Activated gamma-delta T cell treated with anti-CD3 and anti-CD28 coated beads, Interleukin-2, amount 50 U/mL, for 16 hours (primary cell): ENCODE measurements around the gene RPL12.
A peak's percentile ranks its signal among the peaks of the same experiment; 100 is the strongest.

Experiments
- DNase-seq: peaks from one replicate; pipeline ENCODE4 v3.0.0-alpha.2; 2020; ENCODE audit warnings: low read depth

Gene RPL12

GRCh38 chr9:127438394-127438793 is 12.8 kb downstream of the RPL12 start:
- DNase-seq, result no peak

- no peak for DNase-seq
Observed at GRCh38 chr9:127437497-127438264, 13.5 kb downstream of the RPL12 start.

GRCh38 chr9:127430415-127430814 is 20.8 kb downstream of the RPL12 start:
- no peak for DNase-seq

- DNase-seq, result no peak
Observed at GRCh38 chr9:127428348-127428747, 22.9 kb downstream of the RPL12 start.

- DNase-seq, result no peak
Observed at GRCh38 chr9:127426756-127427155, 24.4 kb downstream of the RPL12 start.

DNA sequence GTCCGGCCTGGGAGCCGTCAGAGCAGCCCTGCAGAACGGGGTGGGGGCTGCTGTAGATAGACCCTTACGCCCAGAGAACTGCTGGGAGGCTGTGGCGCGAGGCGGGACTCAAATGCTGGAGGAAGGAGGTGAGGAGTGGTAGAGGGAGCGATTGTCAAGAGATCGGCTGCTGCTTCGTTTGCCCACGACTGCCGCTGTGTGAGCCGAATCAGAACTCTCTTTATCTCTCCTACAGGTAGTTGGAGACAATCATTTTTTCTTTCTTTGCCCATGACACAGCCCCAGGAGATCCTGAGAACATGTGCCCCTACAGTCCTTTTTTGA is 26.6 kb downstream of the RPL12 start:
- no peak for DNase-seq

- DNase-seq, result peak; percentile 87
Observed at GRCh38 chr9:127423934-127424675, 27.1 kb downstream of the RPL12 start, which contains the start of gene ZNF79. Gene ZNF79 (plus strand): TSS chr9:127424382. CDS start chr9:127424788, 406 bp downstream.

- DNase-seq, result no peak
Observed at GRCh38 chr9:127423476-127423933, 27.7 kb downstream of the RPL12 start.

DNA sequence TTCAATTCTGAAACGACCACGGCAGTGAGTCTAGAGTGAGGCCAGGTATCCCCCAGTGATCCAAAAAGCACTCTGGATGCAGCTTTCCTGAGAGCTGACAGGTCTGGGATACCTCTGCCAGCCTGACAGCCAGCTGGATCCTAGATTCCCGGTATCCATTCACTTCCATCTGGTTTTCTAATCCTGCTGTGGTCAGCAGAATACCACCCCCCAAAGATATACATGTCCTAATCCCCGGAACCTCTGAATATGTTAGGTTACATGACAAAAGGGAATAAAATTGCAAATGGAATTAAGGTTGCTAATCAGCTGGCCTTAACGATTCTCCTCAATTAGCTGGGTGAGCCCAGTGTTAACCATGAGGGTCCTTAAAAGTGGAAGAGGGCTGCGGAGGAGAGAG is 28.4 kb downstream of the RPL12 start:
- DNase-seq, result no peak

DNA sequence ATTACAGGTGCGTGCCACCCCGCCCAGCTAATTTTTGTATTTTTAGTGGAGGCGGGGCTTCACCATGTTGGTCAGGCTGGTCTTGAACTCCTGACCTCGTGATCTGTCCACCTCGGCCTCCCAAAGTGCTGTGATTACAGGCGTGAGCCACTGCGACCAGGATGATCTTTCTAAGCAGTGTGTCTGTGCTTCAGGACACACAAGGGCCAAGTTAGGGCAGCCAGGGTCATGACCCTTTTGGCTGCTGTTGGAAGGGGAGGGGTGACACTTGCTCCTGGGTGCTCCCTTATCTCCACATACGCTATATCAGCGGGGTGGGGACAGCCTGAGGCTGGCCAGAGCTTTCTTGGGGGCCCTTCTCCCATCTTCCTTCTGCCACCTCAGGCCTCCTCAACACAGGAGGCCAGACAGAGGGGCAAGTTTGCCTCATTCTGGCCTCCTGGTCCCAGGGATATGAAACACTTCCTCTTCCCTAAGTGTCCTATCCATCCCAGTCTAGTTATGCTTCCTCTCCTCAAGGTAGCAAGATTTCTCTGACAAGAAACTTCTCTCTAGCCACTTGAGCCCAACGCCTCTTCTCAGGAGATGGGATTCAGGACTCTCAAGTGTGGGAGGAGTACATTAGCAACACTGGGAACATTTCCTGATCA is 28.9 kb downstream of the RPL12 start:
- no peak for DNase-seq

DNA sequence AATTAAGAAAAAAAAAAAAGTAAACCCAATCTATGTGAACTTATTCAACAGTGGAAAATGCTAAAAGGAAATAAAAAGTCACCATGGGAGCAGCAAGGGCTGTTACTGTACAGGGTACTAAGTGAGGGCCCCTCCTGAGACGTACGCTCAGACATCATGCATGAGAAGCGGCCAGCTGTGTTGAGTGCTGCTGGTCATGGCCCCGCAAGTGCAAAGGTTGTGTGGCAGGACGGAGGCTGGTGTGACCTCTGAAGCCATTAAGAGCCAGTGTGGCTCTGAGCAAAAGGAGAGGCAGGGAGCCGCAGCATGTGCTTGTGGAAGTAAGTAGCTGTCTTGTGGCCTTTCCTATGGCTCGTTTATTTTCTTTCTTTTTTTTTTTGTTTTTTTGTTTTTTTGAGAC is 30.1 kb downstream of the RPL12 start:
- DNase-seq, result no peak

DNA sequence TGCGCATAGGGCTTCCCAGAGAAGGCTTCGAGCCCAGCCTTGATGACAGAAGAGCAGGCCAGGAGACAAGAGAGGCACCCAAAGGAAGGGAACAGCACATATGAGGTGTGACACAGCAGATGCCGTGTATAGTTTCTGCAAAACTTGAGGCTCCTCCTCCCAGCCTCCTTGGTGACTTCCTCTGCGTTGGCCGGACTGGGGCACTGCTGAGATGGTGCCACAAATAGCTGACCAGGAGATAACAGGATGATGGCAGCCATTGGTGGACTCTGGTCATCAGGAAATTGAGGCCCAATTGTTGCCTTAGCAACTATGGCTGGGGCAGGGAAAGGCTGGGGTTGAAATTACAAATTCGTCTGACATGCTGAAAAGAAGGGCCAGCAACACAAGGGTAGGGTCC is 31.9 kb downstream of the RPL12 start:
- DNase-seq, result no peak

GRCh38 chr9:127418037-127418471 is 33.2 kb downstream of the RPL12 start:
- no peak for DNase-seq

DNA sequence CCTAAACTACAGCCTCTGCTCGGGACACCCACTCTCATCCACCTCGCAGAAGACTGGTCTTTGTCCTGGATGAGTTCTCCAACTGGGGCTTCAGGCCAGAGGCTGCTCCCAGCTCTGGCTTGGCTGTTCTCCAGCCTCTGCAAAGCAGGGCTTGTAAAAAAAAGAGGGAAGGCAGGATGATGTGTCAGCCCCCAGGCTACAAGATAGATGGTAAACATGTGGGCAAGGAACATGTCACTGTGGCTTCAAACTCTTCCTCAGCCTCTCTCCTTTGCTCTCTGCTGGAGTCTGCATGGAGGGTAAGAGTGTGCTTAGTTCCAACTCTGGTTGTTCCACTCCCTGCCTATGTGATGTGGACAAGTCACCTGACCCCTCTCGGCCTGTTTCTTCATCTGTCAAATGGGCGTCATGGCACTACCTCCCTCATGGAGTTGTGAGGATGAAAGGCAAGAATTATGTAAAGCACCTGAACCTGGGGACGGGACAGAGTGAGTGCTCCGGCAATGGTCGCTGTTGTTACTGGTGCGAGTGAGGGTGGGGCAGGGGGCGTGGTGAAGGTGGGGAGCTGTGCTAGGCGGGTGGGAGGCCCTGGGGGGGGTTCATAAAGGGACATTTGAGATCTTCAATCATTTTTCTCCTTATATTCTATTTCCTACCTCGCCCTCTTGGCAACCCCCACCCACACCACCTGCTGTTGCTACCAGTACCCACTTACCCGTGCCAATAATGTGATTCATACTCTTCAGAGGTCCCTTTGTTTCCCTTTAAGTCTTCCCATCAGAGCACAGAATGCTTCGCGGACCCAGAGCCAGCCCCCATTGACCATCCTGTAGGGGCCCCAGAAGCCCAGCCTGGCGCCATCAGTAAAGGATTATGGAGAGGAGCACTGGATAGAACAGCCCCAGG is 33.8 kb downstream of the RPL12 start:
- no peak for DNase-seq

- no peak for DNase-seq
Observed at GRCh38 chr9:127415657-127416056, 35.5 kb downstream of the RPL12 start.

DNA sequence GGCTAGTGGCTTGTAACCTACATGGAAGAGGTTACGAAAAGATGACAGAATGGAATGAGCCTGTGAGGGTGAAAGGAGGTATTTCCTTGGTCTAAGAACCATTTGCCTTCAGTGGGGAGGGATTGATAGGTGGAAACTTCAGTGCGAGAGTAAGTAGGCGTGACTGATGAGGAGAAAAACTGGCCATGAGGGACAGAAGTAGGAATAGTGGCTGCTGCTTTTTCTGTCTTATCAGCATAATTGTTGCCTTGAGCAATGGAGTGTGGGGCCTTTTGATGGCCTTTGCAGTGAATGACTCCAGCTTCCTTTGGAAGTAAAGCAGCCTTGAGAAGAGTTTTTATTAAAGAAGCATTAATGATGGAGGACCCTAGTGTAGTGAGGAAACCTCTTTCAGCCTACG is 36.1 kb downstream of the RPL12 start:
- no peak for DNase-seq

DNA sequence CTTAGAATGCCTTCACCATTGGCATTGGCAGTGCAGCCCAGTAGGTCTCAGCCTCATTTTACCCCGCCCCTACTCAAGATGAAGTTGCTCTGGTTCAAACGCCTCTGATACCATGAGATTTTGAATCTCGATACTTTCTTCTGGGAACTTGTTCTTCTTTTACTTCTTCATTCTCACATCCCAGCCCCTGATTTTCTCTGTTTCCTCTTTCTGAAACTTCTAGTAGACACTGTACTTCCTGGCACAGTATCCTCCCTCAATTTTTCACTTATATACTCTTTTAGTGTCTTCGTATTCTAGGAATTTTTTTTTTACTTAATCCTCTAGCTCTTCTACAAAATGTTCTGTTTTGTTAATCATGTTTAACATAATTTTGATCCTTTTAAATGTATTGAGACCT is 40.1 kb downstream of the RPL12 start:
- no peak for DNase-seq

- DNase-seq, result no peak
Observed at GRCh38 chr9:127407492-127407843, 43.7 kb downstream of the RPL12 start.

DNA sequence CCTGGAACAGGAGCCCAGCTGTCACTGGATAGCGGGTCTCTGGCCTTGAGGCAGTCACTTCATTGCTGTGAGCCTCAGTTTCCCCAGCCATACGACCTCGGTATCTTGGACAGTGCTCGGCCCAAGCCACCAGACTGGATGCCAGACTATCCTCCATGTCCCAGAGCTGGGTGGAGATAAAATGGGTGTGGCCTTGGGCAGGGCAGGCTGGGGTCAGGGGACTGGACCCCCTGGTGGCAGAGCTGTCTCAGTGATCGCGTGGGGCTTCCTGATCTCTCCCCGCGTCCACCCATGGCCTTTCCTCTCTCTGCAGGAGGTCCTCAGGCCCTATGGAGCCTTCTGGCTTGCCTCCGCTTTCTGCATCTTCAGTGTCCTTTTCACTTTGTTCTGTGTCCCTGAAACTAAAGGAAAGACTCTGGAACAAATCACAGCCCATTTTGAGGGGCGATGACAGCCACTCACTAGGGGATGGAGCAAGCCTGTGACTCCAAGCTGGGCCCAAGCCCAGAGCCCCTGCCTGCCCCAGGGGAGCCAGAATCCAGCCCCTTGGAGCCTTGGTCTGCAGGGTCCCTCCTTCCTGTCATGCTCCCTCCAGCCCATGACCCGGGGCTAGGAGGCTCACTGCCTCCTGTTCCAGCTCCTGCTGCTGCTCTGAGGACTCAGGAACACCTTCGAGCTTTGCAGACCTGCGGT is 44.3 kb downstream of the RPL12 start:
- DNase-seq, result no peak

DNA sequence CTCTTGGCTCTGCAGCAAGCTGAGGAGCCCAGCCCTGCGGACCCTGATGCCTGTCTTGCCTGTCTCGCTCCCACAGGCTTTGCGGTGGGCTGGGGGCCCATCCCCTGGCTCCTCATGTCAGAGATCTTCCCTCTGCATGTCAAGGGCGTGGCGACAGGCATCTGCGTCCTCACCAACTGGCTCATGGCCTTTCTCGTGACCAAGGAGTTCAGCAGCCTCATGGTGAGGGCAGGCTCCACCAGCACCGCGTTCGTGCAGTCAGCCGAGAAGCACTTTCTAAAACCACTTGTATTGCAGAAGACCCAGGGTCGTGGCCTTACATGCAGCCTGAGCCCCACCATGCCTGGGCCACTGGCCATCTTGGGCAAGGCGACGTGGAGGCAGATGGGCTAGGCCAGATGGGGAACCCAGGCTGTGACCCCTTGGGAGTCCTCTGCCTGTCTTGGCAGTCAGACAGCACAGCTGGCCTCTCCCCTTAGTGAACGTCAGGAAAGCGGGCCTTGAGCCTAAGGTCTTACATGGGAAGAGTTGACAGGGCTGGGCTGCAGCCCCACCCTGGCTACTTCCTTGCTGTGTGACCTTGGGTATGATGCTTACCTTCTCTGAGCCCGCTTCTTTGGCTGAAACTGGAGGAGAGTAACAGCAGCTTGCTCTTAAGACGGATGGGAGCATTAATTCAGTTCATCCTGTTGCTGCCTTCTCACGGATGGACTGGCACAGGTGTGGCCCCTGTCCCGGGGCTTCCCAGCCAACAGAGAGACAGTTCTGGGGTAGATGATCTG is 45.7 kb downstream of the RPL12 start:
- no peak for DNase-seq

- DNase-seq, result no peak
Observed at GRCh38 chr9:127404631-127405030, 46.6 kb downstream of the RPL12 start.
